AG08396 (cell line): Measurements from ENCODE around the gene JAKMIP3.
"Not testable (repeated sequence)": the region's sequence is repeated elsewhere in the genome, so short reads cannot be mapped to it uniquely, and the experiment has no call there.

ENCODE experiments used
- DNase-seq: peaks from one replicate; pipeline ENCODE4 v3.0.0; 2012; ENCODE audit warnings: low spot score, mixed read lengths

JAKMIP3 gene

DNA sequence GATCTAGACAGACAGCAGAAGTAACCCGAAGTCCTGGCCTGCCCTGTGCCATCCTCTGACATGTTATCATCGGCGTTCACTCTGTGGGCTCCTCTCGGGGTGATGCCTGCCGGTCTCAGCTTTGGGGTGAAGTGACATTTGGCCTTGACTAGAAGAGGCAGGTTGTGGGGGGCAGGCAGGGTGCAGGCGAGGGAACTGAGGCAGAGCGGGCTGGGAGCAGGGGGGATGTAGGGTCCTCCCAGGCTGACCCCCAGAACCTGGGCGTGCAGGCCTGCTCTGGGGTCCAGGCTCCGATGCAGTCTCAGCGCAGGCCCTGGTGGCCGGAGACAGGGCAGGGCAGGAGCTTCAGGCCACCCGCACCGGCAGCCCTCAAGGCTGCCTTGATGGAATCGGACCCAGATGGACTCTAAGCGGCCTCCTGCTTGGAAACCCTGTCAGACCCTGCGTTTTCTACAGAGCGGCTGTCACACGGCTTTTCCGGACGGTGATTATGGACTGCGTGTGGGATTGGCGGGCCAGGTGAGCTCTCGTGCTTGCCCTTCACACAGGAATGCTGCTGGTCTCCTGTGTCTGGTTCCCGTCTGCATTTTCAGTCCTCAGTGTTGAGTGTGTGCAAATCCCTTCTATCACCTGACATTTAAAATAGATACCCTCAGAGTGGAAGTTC lies 842 bp upstream of the JAKMIP3 start:
- no peak for DNase-seq

DNA sequence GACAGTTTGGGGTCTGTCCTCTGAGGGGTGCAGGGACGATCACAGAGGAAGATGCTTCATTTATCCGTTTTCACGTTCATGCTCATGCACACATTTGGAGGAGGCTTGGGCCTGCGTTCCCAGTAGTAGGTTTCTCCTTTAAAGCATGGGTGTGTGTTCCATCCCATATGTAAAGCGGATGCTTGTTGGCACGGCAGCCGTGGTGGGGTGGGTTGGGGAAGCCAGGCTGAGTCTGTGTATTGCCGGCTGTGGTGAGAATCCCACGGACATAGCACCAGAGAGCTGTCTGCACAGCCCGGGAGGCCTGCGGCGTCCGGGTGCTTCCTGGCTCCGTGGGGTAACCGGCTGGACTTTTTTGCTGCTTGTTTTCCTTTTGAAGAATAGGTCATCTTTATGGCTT lies 440 bp downstream of the JAKMIP3 start:
- DNase-seq: no peak

DNA sequence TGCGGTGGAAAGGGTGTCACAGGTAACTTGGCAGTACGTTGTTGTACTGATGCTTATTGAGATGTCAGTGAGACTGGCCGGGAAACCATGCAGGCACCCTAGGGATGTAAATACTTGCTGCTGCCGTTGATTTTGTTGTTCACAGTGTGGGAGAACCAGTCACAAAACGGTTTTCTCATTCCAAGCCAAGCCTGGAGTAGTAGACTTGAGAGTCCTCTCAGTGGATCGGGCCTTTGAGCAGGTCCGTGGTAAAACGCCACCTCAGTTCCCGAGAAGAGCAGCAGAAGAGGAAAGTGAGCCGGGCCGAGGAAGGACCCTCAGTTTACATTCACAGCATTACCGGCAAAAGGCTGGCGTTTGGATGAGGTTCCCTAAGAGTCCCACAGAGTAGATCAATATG lies 1.1 kb downstream of the JAKMIP3 start:
- DNase-seq: no peak

DNA sequence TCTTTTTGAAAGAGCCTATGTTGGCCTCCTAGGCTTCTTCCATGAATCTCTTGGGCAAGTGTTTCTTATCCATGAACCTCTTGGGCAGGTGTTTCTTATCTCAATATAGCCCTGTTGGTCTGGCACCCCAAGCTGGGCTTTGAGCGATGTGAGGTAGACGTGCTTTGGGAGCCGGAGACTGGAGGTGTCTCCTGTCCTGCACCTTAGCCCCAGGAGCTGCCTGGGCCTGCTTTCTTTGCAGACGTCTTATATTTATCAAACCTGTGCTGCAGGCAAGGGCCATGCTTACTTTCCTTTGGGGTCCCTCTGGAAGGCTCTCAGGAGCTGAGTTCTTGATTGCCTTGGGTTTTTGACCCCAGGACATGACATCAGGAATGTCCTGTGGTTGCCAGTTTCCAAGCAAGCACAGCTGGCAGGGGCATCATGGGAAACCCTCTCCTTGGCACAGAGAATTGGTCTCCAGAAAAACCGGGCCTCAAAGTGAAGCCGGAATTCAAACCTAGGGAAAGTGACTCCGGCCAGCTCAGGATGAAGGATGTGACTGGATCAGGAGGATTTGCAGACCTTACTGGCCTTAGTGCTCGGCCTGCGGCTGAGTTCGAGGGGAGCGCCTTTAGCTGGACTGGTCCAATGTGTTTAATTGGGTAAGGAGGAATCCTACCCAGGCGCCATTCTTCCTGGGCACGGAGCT lies 2.8 kb downstream of the JAKMIP3 start:
- DNase-seq: no peak

DNA sequence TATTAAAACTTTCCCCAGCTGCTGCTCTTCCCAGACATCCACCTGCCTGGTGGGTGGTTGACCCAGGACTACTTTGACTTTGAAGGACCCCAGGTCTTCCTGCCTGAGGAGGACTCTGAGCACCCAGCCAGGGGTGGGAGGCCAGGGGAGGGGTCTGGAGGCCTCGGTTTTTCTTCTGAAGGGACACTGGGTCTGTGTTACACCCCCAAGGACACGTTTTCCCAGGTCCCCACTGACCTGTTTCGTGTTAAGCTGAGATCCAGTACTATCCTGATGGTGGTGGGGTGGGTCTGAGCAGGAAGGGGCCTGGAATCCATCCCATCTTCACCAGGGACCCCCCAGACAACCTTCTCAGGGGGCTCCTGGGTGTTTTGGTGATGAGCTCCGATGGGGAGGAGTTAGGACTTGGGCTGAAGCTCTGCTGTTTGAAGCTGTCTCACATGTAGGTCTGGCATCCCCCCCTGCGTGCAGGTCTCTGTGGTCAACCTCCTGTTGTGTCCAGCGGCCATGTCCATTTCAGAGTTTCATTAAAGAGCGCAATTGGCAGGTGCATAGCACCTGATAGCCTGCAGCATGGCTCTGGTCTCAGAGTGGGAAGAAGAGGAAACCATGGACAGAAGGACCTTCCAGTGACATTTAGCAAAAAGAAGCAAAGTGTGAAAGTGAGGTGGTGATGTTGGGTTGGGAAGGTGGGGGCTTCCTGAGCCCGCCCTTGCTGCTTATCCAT lies 3.5 kb downstream of the JAKMIP3 start:
- no peak for DNase-seq

DNA sequence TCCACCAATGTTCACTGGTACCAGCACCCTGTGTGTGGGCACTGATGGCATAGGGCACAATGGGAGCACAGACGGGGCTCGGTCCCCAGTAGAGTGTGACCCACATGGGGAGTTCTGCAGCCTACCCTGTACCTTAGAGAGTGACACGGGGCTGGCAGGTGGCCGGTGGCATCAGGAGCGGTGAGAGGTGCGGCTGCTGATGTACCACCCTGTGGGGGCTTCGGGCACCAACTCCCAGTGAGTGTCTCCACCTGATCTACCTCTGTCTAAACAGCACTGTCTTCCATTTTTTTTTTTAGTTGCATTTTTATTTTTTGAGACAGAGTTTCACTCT lies 4.1 kb downstream of the JAKMIP3 start:
- no peak for DNase-seq

DNA sequence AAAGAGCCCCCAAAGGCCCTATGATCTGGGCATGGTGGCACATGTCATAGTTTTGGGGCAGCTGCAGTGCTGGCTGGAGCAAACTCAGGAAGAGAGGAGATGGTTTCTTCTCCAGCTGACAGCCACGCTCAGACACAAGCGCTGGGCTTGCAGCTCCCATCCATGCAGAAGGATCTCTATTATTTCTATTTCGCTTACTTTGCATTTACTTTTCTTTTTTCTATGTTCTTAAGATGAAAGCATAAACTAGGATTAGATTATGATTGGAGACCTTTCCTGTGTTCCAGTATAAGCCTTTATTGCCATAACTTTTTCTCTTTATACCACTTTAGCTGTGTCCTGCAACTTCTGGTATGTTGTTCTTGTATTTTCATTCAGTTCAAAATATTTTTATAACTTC lies 5.0 kb downstream of the JAKMIP3 start:
- no peak for DNase-seq

DNA sequence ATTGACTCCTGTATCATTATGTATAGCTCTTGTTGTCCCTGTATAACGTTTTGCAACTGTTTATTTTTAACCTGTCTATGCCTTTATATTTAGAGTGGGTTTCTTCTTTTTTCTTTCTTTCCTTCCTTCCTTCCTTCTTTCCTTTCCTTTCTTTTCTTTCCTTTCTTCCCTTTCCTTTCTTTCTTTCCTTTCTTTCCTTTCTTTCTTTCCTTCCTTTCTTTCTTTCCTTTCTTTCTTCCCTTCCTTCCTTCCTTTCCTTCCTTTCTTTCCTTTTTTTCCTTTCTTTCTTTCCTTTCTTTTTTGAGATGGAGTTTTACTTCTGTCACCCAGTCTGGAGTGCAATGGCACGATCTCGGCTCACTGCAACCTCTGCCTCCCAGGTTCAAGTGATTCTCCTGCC lies 5.9 kb downstream of the JAKMIP3 start:
- no peak for DNase-seq

DNA sequence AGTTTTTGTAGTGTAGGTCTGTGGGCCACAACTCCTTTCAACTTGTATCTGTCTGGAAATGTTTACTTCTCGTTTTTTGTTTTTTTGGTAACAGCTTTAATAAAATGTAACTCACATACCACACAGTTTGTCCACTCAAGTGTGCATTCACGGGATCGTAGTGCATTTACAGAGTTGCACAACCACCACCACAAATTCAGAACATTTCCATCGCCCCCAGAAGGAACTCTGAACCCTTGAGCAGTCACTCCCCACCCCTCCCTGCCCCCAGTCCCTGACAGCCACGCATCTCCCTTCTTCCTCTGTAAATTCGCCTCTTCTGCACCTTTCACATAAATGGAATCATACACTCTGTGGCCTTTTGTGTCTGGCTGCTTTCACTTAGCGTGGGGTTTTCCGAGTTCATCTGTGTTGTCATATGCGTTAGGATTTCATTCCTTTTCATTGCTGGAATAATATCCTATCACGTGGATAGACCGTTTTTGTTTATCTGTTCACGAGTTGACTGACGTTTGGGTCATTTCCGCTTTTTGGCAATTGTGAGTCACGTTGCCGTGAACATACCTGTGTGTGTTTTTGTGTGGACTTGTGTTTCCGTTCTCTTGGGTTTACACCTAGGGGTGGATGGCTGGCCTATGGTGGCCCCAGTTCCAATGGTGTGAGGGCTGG lies 10.3 kb downstream of the JAKMIP3 start:
- no peak for DNase-seq

DNA sequence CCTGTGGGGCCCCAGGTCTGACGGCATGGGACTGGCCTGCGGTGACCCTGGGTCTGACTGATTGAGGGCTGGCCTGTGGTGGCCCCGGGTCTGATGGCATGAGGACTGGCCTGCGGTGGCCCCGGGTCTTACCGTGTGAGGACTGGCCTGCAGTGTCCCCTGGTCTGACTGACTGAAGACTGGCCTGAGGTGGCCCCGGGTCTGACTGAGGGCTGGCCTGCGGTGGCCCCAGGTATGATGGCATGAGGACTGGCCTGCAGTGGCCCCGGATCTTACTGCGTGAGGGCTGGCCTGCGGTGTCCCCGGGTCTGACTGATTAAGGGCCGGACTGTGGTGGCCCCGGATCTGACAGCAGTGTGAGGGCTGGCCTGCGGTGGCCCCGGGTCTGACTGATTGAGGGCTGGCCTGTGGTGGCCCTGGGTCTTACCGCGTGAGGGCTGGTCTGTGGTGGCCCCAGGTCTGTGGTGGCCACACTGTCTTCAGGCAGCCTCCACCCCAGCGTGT lies 10.9 kb downstream of the JAKMIP3 start:
- DNase-seq: no peak

DNA sequence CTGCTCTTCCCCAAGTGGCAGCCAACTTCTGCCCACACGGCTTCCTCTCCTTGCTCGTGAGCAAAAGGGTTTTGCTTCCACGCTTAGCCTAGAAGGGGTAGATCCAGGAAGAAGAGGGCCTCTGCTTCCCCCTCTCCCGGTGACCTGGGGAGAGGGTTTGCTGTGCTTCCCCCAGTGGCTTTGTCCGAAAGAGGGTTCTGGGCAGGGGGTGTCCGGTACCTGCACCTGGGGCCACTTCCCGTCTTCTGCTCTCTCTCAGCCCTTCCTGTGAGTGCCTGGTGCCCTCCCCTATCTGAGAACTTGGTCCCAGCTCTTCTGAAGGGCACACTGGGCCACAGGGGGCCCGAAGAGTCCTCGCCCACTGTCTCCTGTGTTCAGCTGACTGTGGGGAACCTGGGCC lies 11.3 kb downstream of the JAKMIP3 start:
- no peak for DNase-seq

DNA sequence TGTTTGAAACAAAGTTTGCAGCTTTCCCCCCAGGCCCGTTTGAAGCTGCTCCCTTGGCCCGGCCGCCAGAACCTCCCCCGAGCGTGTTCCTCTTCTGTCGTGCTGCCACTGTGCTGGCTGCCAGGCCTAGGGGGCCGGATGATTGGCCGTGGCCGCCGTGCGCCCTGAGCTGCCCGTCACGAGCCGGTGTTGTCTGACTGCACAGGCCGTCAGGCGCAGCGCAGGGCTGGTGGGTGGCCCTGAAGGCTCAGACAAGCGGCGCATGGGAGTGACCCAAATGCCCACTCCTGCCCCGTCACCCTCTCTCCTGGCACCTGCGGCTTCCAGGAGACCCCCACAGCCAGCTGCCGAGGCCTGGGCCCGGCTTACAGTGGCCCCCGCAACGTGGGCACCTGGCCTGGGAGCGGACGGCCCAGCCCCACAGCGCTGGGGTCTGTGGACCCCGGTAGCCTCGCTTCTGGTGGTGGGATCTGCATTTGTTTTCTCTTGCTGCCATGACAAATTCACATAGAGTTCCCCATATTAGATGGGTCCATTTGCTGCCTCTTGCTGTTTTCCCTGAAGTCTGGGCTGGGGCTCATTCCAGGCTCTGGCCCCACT lies 13.1 kb downstream of the JAKMIP3 start:
- DNase-seq: no peak

DNA sequence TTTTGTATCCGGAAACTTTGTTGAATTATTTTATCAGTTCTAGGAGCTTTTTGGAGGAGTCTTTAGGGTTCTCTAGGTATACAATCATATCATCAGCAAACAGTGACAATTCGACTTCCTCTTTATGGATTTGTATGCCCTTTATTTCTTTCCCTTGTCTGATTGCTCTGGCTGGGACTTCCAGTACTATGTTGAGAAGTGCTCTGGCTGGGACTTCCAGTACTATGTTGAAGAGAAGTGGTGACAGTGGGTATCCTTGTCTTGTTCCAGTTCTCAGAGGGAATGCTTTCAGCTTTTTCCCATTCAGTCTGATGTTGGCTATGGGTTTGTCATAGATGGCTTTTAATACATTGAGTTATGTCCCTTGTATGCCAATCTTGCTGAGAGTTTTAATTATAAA lies 18.6 kb downstream of the JAKMIP3 start:
- DNase-seq: not testable (repeated sequence)

DNA sequence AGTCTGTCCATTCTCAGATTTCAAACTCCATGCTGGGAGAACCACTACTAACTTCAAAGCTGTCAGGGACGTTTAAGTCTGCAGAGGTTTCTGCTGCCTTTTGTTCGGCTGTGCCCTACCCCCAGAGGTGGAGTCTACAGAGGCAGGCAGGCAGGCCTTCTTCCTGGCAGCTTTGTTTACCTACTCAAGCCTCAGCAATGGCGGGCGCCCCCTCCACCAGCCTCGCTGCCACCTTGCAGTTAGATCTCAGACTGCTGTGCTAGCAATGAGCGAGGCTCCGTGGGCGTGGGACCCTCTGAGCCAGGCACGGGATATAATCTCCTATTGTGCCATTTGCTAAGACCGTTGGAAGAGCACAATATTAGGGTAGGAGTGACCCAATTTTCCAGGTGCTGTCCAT lies 27.5 kb downstream of the JAKMIP3 start:
- not testable (repeated sequence) for DNase-seq

DNA sequence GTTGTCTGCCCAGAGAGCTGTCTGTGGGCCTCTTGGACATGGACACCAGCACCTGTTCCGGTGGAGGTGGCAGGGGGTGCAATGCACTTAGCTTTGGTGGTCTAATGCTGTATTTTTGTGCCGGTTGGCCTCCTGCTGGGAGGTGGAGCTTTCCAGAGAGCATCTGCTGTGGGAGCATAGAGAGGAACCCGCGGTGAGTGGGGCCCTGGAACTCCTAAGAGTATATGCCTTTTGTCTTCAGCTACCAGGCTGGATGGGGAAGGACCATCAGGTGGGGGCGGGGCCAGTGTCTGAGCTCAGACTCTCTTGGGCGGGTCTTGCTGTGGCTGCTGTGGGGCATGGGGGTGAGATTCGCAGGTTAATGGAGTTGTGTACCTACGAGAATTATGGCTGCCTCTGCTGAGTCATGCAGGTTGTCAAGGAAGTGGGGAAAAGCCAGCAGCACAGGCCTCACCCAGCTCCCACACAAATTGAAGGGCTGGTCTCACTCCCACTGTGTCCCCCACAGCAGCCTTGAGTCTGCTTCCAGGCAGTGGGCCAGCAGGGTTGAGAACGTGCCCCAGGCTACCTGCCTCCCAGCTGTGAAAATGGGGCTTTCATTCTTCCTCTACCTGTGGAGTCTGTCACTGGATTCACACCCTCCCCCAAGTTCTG lies 29.0 kb downstream of the JAKMIP3 start:
- no peak for DNase-seq

DNA sequence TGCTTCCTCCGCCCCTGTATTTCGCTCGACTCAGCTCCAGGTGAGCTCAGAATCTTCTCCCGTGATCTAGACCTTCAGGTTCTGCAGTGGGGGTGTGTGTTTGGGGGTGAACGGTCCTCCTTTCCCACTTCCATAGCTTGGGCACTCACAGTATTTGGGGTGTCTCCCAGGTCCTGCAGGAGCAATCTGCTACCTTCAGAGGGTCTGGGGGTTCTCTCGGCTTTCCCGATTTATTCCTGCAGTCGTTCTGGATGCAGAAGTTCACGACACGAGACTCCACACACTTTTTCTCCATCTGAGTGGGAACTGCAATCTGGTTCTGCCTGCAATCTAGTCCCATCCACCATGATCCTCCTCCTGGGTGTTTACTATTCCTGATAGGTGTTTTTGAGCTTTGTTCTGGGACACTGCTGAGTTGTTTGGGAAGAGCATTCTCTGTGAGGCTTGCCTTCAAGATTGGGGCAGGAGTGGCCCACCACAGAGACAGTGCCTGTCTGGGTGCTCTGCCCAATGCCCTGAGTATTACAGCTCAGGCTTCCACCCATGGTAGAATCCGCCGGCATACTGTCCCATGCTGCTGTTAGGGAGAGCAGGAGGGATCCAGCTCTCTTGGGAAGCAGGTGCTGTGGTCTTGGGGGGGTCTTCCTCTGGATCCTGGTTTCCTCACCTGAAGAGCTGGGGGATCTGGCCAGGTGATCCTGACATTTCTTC lies 29.8 kb downstream of the JAKMIP3 start:
- DNase-seq: no peak

DNA sequence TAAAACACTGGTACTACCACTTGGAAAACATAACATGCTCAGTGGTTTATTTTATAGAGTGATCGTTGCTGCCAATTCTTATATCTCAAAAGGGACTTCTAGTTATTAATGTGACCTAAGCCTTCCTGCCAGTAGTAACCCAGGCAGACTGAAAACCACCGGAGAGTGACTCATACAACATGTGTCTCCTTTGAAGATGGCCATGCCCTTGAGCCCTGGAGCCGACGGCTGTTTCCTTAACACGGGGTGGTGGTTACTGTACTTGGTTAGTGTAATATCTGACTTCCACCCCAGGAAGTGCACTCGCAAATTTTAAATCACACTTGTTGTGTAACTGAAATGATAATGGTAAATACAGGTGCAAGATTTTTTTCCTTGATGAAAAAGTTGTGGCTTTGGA lies 30.5 kb downstream of the JAKMIP3 start:
- no peak for DNase-seq

DNA sequence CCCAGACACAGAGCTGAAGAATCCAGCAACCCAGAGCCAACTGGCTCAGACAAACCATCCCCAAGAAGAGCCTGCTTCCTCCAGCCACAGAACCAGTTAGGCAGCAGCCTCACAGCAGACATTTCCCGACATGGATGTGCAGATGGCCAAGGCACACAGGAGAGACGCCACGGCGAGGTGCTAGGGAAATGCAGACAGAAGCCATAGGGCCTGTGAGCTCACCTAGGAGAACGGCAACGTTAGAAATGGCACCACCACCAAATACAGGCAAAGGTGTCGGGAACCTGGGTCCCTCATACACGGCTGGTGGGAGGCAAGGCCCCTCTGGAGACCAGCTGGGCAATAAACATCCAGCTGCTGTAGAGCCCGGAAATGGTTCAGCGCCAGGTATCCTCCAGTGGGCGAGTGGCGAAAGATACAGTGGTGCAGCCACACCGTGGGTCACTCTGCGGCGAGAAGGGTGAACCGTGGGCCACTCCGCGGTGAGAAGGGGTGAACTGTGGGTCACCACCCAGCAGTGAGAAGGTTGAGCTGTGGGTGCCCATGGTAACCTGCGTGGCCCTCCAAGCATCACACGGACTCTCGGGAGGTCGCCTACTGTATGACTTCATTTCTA lies 31.2 kb downstream of the JAKMIP3 start:
- no peak for DNase-seq

DNA sequence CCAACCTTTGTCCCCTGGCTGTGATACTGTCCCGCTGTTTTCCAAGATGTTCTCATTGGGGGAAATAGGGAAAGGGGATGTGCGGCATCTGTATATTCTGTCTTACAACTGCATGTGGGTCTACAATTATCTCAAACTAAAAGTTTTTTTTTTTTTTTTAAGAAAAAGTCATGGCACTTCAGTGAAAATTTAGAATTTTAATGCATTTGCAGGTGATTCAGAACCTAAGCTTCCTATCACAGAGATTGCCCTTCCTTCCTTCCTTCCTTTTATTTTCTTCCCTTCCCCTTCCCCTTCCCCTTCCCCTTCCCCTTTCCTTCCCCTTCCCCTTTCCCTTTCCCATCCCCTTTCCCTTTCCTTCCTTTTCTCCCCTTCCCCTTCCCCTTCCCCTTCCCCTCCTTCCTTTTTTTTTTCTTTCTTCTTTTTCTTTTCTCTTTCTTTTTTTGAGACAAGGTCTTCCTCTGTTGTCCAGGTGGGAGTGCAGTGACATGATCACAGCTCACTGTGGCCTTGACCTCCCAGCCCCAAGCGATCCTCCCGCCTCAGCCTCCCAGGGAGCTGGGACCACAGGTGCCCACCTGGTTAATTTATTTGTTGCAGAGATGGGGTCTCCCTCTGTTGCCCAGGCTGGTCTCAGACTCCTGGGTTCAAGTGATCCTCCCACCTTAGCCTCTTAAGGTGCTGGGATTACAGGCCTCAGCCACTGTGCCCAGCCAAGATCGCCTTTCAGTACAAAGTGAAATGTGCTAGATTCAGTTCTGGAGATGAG lies 32.0 kb downstream of the JAKMIP3 start:
- no peak for DNase-seq
